Memory B cell (primary cell): Measurements from ENCODE around the gene GYS2.

Experiments
- ATAC-seq: fragments of 150-1000 bp; cut with Tn5 transposase; 2 replicates; pipeline ENCODE4 v1.10.0; 2021; ENCODE audit warnings: low read depth, mild to moderate bottlenecking, moderate library complexity
- DNase-seq, 2 donors: peaks; one replicate each; pipeline ENCODE4 v3.0.0; 2022; ENCODE audit warnings: low spot score in 2 of 2
- H3K27ac Mint-ChIP-seq: one replicate; pipeline ENCODE4 v1.8.0; 2022; ENCODE audit warnings: mild to moderate bottlenecking, moderate library complexity, mixed read lengths
- H3K27me3 Mint-ChIP-seq: one replicate; pipeline ENCODE4 v1.8.0; 2022; ENCODE audit warnings: mixed read lengths
- H3K36me3 Mint-ChIP-seq: one replicate; pipeline ENCODE4 v1.8.0; 2022; ENCODE audit warnings: mild to moderate bottlenecking, mixed read lengths
- H3K4me1 Mint-ChIP-seq: one replicate; pipeline ENCODE4 v1.8.0; 2022; ENCODE audit warnings: mixed read lengths
- H3K4me3 Mint-ChIP-seq: one replicate; pipeline ENCODE4 v1.8.0; 2022; ENCODE audit warnings: mild to moderate bottlenecking, moderate library complexity, mixed read lengths
- H3K9me3 Mint-ChIP-seq: one replicate; pipeline ENCODE4 v1.8.0; 2022; ENCODE audit warnings: mixed read lengths

The GYS2 gene

DNA sequence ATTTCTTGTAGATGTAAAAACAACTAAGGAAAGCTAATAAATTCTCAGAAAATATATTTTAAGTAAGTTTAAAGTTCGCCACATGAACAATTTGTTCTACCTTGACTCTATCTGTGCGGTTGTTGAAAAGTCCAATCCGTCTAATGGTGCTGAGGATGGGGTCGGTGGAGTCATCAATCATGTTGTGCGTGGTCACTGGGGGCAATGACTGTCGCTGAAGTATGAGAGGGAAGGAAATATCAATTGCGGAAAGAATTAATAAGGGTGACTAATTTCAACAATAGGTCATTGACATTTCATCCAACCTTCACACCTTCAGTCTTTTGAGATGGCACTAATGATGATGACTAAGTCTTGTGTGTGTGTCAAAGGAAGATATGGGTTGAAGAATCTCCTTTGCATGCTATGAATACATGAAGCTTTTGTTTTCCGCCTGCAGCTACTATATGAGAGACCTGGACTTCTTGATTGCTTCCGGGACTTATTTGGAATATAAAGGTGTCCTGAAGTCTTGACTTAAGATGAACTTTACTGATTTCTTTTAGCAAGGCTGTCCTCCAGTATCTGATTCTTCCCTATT is 46.5 kb downstream of the GYS2 start:
- Mint-ChIP-seq H3K36me3 (no peaks in the 10 kb centered on the region), H3K4me3 (no peak overlapping the region), H3K4me1 (no peaks in the 10 kb centered on the region), H3K27ac (no peak overlapping the region), H3K9me3 (peaks cover 1% of the 10 kb centered on the region), H3K27me3 (no peaks in the 10 kb centered on the region)
- DNase-seq (no peak), ATAC-seq (no peak)

DNA sequence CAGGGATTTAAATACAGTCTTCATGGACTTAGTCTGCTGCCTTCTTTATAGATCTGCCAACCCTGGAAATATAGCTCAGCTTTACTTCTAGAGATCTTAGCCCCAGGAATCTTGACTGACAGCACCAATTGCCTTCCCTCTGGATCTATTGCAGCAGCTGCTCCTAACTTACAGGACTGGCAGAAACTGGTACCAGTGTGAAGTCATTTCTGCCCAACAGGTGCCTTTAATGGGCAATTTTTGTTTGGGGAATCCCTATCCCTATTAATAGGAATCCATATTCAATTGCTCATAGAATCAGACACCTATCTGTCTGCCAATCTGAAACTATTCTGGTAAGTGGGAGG is 51.3 kb downstream of the GYS2 start:
- DNase-seq (no peak), ATAC-seq (no peak)
- no peak overlapping the region for H3K27ac Mint-ChIP-seq
- H3K9me3 Mint-ChIP-seq: peaks cover 1% of the 10 kb centered on the region
- no peaks in the 10 kb centered on the region for H3K36me3 Mint-ChIP-seq
- H3K4me1 Mint-ChIP-seq: no peaks in the 10 kb centered on the region
- H3K27me3 Mint-ChIP-seq: no peaks in the 10 kb centered on the region
- no peak overlapping the region for H3K4me3 Mint-ChIP-seq

DNA sequence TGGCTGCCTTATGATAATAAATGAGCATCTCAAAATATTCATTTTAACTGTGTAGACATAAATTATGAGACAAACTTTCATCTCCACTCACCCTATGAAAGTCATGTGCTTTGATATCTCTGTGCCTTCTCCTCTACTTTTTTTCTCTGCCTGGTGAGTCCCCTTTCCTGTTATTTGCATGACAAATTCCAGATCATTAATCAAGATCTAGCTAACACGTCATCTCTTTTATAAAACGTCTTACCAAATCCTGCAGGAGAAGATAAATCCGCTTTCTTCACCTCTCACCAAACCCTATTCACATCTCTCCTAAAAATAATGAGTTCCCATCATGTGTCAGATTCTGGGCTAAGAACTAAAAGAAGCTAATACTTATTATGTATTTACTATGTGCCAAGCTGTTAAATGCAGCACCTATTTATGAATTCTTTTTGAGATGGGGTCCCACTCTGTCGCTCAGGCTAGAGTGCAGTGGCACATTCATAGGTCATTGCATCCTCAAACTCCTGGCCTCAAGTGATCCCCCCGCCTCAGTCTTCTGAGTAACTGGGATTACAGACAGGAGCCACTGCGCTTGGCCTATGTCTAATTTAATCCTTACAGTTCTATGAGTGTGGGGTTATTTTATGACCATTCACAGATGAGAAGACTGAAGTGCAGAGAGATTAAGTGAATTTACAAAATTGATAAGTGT is 51.9 kb downstream of the GYS2 start:
- Mint-ChIP-seq H3K36me3 (no peaks in the 10 kb centered on the region), H3K9me3 (peaks cover 1% of the 10 kb centered on the region), H3K4me1 (no peaks in the 10 kb centered on the region), H3K27ac (no peak overlapping the region), H3K4me3 (no peak overlapping the region), H3K27me3 (no peaks in the 10 kb centered on the region)
- DNase-seq (no peak), ATAC-seq (no peak)

DNA sequence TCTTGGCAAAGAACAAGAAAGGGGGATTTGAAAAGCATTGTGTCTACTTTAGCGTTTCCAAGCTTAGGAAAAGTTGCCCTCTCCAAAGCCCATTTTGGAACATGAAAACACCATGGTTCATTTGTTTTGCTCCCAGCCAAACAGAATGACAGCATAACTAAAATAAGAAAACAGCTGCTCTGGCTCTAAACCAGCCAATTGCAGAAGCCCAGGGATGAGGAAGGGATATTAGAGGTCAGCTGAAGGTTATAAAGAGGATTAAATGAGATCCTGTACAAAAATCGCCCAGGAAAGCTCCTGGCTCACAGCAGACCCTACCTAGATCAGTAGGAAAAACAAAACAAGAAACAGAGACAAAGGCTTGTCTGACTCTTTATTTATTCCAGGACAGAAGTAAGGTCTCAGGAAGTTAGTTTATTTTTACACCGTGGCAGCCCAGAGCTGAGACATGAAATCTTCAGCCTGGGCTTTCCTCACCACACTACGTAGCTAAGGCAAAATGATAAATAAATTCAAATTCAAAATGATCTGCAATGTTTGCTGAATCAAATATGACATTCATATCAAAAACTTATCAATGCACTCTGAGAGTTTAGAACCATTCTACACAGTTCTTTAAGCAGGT is 52.7 kb downstream of the GYS2 start:
- Mint-ChIP-seq H3K36me3 (no peaks in the 10 kb centered on the region), H3K4me3 (no peak overlapping the region), H3K27ac (no peak overlapping the region), H3K27me3 (no peaks in the 10 kb centered on the region), H3K4me1 (no peaks in the 10 kb centered on the region), H3K9me3 (peaks cover 1% of the 10 kb centered on the region)
- no peak for DNase-seq
- ATAC-seq: no peak

DNA sequence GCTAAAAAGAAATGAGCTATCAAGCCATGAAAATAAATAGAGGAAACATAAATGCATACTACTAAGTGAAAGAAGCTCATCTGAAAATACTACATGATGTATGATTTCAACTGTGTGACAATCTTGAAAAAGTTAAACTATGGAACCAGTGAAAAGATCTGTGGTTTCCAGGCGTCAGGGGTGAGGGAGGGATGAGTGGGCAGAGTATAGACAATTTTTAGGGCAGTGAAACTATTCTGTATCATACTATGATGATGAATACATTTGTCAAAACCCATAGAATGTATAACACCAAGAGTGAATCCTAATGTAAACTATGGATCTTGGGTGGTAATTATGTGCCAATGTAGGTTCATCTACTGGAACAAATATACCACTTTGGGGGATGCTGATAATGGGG is 57.2 kb downstream of the GYS2 start:
- Mint-ChIP-seq H3K27ac (no peak overlapping the region), H3K9me3 (no peaks in the 10 kb centered on the region), H3K27me3 (peaks cover 5% of the 10 kb centered on the region), H3K4me3 (no peak overlapping the region), H3K4me1 (no peaks in the 10 kb centered on the region), H3K36me3 (no peaks in the 10 kb centered on the region)
- DNase-seq: no peak
- no peak for ATAC-seq

DNA sequence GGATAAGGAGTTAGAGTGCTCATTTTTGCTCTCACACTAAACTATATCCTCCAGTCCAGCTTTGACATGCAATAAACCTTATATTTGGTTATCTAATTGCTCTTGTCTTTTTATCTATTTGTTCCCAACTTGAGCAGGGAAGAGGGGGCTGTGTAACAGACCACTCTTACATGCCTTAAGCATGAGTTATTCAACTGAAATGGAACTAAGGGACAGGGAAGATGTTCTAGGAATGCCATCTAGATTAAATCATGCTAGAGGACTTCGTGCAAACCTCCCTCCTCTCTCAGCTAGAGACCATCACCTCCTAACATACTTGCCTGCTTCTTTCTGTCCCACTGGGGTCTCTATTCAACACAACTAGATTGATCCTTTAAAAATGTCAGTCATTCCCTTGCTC is 57.9 kb downstream of the GYS2 start:
- DNase-seq (no peak), ATAC-seq (no peak)
- no peaks in the 10 kb centered on the region for H3K36me3 Mint-ChIP-seq
- H3K4me3 Mint-ChIP-seq: no peak overlapping the region
- no peaks in the 10 kb centered on the region for H3K4me1 Mint-ChIP-seq
- H3K9me3 Mint-ChIP-seq: no peaks in the 10 kb centered on the region
- H3K27ac Mint-ChIP-seq: no peak overlapping the region
- peaks cover 5% of the 10 kb centered on the region for H3K27me3 Mint-ChIP-seq

DNA sequence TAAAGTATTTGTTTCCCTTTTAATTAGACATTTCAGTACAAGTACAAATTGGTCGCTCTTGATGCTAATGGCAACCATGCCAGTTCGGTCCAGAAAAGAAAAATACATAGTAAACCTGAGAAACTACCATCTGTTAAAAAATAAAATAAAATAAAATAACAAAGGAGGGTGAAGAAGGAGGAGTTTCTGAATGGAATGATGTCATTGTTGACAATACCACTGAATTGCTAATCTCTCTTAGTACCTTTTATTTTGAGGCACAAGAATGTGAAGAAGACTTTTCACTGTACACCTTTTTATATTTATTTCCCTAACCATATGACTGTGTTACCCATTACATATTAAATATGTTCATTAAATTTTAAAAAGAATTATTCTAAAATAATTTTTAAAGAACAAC is 59.1 kb downstream of the GYS2 start:
- DNase-seq (no peak), ATAC-seq (no peak)
- H3K9me3 Mint-ChIP-seq: no peaks in the 10 kb centered on the region
- peaks cover 5% of the 10 kb centered on the region for H3K27me3 Mint-ChIP-seq
- no peaks in the 10 kb centered on the region for H3K36me3 Mint-ChIP-seq
- no peak overlapping the region for H3K4me3 Mint-ChIP-seq
- H3K4me1 Mint-ChIP-seq: no peaks in the 10 kb centered on the region
- H3K27ac Mint-ChIP-seq: no peak overlapping the region

DNA sequence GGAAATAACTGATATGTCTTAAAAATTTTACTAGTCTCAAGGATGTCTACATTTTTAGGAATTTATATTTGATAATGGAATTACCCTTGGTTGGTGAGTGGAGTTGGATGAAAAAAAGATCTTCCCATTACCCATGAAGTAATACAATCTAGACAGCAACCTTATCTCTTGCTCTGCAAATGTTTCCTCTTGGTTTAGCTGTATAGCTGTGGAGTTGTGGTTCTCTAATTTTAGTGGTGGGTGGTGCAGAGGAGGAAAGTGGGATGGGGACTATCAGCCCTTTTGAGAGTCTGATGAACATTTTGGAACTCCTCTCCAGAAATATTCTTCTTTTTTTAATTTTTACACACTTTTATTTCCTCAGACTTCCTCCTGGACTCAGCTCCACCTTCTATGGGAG is 61.5 kb downstream of the GYS2 start:
- Mint-ChIP-seq H3K36me3 (no peaks in the 10 kb centered on the region), H3K27me3 (peaks cover 5% of the 10 kb centered on the region), H3K4me3 (no peak overlapping the region), H3K27ac (no peak overlapping the region), H3K9me3 (no peaks in the 10 kb centered on the region), H3K4me1 (no peaks in the 10 kb centered on the region)
- ATAC-seq (no peak), DNase-seq (no peak)

DNA sequence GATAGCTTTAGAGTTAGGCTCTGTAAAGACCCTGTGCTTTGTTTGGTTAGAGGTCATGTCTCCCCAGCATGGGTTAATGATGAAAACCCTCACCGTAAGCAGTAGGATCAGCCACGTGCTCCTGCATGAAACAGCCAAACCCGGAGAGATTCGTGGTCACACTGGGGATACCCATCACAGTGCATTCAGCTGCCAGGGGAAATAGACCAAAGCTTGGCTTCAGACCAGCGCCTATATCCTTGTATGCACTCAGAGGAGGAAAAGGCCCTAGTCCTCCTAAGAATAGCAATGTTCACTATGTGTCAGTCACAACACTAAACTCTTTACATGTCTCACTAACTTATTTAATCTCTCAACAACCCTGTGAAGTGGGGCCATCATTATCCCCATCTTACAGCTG is 62.2 kb downstream of the GYS2 start:
- H3K4me3 Mint-ChIP-seq: no peak overlapping the region
- H3K27ac Mint-ChIP-seq: no peak overlapping the region
- peaks cover 5% of the 10 kb centered on the region for H3K27me3 Mint-ChIP-seq
- H3K9me3 Mint-ChIP-seq: no peaks in the 10 kb centered on the region
- no peaks in the 10 kb centered on the region for H3K36me3 Mint-ChIP-seq
- no peaks in the 10 kb centered on the region for H3K4me1 Mint-ChIP-seq
- ATAC-seq: no peak
- no peak for DNase-seq

DNA sequence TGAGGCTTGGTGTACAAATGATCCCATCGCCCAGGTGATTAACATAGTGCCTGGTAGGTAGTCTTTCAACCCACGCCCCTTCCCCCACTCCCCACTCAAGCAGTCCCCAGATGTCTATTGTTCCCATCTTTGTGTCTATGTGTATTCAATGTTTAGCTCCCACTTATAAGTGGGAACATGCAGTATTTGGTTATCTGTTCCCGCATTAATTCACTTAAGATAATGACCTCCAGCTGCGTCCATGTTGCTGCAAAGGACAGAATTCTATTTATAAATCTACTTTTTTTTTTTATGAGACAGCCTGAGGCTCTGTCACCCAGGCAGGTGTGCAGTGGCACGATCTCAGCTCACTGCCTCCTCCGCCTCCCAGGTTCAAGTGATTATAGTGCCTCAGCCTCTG is 62.9 kb downstream of the GYS2 start:
- Mint-ChIP-seq H3K9me3 (no peaks in the 10 kb centered on the region), H3K27ac (no peak overlapping the region), H3K4me1 (no peaks in the 10 kb centered on the region), H3K36me3 (no peaks in the 10 kb centered on the region), H3K27me3 (peaks cover 5% of the 10 kb centered on the region), H3K4me3 (no peak overlapping the region)
- ATAC-seq: no peak
- no peak for DNase-seq

DNA sequence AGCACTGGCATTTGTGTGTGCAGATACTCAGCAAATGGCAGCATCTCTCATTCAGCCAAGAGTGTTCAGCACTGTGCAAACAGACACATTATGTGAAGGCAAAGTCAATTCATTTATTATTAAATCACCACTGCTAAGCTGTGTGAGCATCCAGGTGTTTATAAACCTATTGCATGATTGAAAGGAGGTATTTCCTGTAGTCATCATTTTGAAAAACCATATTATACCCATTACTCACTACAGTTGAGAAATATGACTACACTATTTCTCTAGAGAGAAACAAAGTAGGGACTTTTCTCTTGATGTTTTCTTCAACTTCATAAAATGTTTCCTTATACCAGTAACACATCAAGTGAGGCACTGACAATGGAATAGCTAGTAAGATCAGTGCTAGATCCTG is 64.8 kb downstream of the GYS2 start:
- H3K27me3 Mint-ChIP-seq: peaks cover 5% of the 10 kb centered on the region
- no peak overlapping the region for H3K27ac Mint-ChIP-seq
- no peaks in the 10 kb centered on the region for H3K36me3 Mint-ChIP-seq
- H3K4me3 Mint-ChIP-seq: no peak overlapping the region
- no peaks in the 10 kb centered on the region for H3K4me1 Mint-ChIP-seq
- ATAC-seq (no peak), DNase-seq (no peak)
- H3K9me3 Mint-ChIP-seq: no peaks in the 10 kb centered on the region

DNA sequence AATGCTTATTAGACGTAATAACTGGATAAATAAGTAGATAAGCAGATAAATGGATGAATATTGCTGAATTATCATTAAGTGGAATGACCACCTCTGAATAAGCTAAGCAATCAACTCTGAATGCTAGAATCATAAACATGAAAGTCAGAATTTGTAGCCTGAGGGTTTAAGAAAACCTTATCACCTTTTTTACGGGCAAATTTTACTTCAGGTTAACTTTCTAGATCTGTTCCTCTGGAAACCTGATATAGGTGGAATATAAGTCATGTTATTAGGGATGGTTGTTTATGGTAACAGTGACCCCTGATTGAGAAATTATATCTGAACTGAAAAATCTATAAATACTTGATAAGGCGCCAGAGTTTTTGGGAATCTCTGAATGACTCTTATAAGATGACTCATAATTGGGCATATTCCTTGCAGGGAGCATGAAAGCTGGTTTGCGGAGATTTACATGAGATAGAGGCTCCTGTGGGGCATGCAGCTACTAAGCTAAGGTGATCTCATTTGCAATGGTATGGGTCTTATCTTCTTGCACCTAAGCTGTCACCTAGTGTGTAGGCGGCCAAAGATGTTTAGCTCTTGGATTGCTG is 66.5 kb downstream of the GYS2 start:
- peaks cover 2% of the 10 kb centered on the region for H3K27me3 Mint-ChIP-seq
- no peak for ATAC-seq
- no peak overlapping the region for H3K4me3 Mint-ChIP-seq

DNA sequence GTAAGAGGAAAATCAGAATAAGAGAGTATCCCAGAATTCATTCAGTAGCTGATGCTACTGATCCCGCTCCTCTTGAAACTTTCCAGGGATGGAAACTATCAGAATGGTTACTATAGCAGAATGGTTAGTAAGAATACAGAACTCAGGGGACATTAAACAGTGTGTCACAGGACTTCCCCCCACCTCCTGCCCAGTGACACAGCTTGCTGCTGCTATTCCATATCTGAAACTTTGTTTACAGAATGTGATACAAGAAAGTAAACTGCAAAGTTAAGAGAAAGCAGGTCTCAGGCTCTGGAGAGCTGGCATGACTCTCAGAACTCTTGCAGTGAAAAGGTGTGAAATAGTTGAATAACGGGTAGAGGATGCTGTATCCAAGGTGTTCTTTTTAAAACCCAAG is 75.2 kb downstream of the GYS2 start:
- Mint-ChIP-seq H3K4me1 (peaks cover 5% of the 10 kb centered on the region), H3K9me3 (peaks cover 6% of the 10 kb centered on the region), H3K27ac (no peak overlapping the region), H3K36me3 (no peaks in the 10 kb centered on the region), H3K4me3 (no peak overlapping the region), H3K27me3 (no peaks in the 10 kb centered on the region)
- ATAC-seq (no peak), DNase-seq (no peak)

More for the DNA sequence above, 66.5 kb downstream of the GYS2 start:
- H3K36me3 Mint-ChIP-seq: no peaks in the 10 kb centered on the region
- H3K9me3 Mint-ChIP-seq: no peaks in the 10 kb centered on the region
- DNase-seq: no peak
- no peak overlapping the region for H3K27ac Mint-ChIP-seq
- no peaks in the 10 kb centered on the region for H3K4me1 Mint-ChIP-seq

DNA sequence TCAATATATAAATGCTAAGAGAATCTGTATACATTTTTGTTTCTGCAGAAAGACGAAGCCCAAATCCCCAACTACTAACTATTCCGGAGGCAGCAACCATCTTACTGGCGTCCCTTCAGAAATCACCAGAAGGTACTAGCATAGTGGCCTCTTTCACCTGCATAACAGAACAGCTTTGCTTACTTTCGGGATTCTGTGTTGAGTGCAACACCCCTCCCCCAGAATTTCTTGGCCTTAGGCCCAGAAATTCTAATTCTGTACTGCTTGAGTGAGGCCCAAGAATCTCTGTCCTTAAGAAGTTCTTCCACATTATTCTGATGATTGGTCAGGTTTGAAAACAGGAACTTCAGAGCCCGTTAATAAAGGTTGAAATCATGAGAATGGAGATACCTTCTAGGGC is 75.7 kb downstream of the GYS2 start:
- Mint-ChIP-seq H3K27ac (no peak overlapping the region), H3K4me1 (peaks cover 5% of the 10 kb centered on the region), H3K9me3 (peaks cover 9% of the 10 kb centered on the region), H3K4me3 (no peak overlapping the region), H3K27me3 (no peaks in the 10 kb centered on the region), H3K36me3 (no peaks in the 10 kb centered on the region)
- no peak for DNase-seq
- ATAC-seq: no peak
